ENCODE measurements around the gene DPH1. TPM values are rescaled to one million over a fixed set of nuclear protein-coding genes. Genes with fewer than 3 reads are reported as not detected.

The DPH1 gene
- total and polyA plus RNA-seq, 2 donors from 2014 or later = 23.3 to 49.4 TPM

GRCh38 chr17:1995907-1996799, 33.8 kb upstream of the DPH1 start:
- H3K4me1 ChIP-seq (ENCODE audit: control insufficient read depth in 2 of 3, insufficient read depth in 2 of 3, low read depth in 1 of 3, low read length in 3 of 3) = peaks cover 0 to 30% (median 16%) of the 10 kb centered on the region in 3 donors
- intact Hi-C loops (cut with DNase I) = no loop called here
- H3K27ac ChIP-seq (ENCODE audit: low read depth in 2 of 2, low read length in 2 of 2) = peak overlapping the region in 1 of 2 donors; percentile 25
- TF ChIP-seq, protein P1, sequence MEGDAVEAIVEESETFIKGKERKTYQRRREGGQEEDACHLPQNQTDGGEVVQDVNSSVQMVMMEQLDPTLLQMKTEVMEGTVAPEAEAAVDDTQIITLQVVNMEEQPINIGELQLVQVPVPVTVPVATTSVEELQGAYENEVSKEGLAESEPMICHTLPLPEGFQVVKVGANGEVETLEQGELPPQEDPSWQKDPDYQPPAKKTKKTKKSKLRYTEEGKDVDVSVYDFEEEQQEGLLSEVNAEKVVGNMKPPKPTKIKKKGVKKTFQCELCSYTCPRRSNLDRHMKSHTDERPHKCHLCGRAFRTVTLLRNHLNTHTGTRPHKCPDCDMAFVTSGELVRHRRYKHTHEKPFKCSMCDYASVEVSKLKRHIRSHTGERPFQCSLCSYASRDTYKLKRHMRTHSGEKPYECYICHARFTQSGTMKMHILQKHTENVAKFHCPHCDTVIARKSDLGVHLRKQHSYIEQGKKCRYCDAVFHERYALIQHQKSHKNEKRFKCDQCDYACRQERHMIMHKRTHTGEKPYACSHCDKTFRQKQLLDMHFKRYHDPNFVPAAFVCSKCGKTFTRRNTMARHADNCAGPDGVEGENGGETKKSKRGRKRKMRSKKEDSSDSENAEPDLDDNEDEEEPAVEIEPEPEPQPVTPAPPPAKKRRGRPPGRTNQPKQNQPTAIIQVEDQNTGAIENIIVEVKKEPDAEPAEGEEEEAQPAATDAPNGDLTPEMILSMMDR (IDR thresholded peaks at IDR 0.05; ENCODE audit: borderline replicate concordance, extremely low read depth, insufficient read depth) = no peak
- FAIRE-seq = no peak
- H3K27me3 ChIP-seq (ENCODE audit: control insufficient read depth, insufficient read depth, low read length) = no peaks in the 10 kb centered on the region
- DNase-seq = no peak
- peak overlapping the region in 1 of 3 donors; percentile 59 for H3K4me3 ChIP-seq (ENCODE audit: low read length in 3 of 3)
- peak overlapping the region in 1 of 3 donors; percentile 21 for H3K9ac ChIP-seq (ENCODE audit: low read length in 3 of 3)
- H3K36me3 ChIP-seq (ENCODE audit: control insufficient read depth in 2 of 3, insufficient read depth in 3 of 3, low read length in 3 of 3) = no peaks in the 10 kb centered on the region
- H3K9me3 ChIP-seq (ENCODE audit: control insufficient read depth in 2 of 3, insufficient read depth in 1 of 3, low read length in 3 of 3) = no peaks in the 10 kb centered on the region

GRCh38 chr17:1996800-1997288, 33.1 kb upstream of the DPH1 start:
- Histone ChIP-seq H3K27me3 (ENCODE audit: control insufficient read depth, insufficient read depth, low read length) (no peaks in the 10 kb centered on the region), H3K4me3 (ENCODE audit: low read length in 3 of 3) (peak overlapping the region in 1 of 3 donors; percentile 59), H3K4me1 (ENCODE audit: control insufficient read depth in 2 of 3, insufficient read depth in 2 of 3, low read depth in 1 of 3, low read length in 3 of 3) (peaks cover 0 to 30% (median 16%) of the 10 kb centered on the region in 3 donors), H3K36me3 (ENCODE audit: control insufficient read depth in 2 of 3, insufficient read depth in 3 of 3, low read length in 3 of 3) (no peaks in the 10 kb centered on the region), H3K9me3 (ENCODE audit: control insufficient read depth in 2 of 3, insufficient read depth in 1 of 3, low read length in 3 of 3) (no peaks in the 10 kb centered on the region), H3K27ac (ENCODE audit: low read depth in 2 of 2, low read length in 2 of 2) (peak overlapping the region in 1 of 2 donors; percentile 13), H3K9ac (ENCODE audit: low read length in 3 of 3) (no peak overlapping the region)
- FAIRE-seq = no peak
- TF ChIP-seq, protein P1 (IDR thresholded peaks at IDR 0.05; ENCODE audit: borderline replicate concordance, extremely low read depth, insufficient read depth) = no peak
- no peak for DNase-seq
- intact Hi-C loops (cut with DNase I) = no loop called here

DNA sequence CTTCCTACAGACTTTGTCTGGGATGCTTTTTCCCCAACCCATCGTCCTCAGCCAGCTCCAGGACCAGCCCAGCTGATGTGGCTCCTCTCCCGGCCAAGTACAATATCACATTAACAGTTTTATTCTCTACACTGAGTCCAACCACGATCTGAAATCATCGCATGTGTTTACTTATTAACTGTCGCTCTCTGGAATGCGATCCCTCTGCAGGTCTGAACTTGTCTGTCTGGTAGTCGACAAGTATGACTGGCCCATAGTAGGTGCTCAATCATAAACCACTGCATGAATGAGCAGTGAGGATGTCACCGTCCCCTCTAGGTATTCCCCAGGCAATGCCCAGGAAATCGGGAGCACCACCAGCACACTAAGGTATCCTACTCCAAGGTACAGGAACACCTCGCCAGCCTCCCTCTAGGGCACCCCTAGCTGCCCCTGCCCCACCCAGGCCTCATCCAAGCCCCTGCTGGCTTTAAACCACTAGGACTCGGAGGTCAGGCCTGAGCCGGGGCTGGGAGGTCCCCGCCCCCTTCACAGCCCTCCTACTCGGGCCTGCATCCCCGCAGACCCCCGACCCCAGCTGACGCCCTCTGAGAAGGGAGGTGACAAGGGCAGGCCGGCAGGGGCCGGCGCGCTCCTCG, 32.5 kb upstream of the DPH1 start:
- H3K27ac ChIP-seq (ENCODE audit: low read depth in 2 of 2, low read length in 2 of 2) = peak overlapping the region; percentile 67 to 71
- H3K36me3 ChIP-seq (ENCODE audit: control insufficient read depth in 2 of 3, insufficient read depth in 3 of 3, low read length in 3 of 3) = no peaks in the 10 kb centered on the region
- no peak overlapping the region for H3K9ac ChIP-seq (ENCODE audit: low read length in 3 of 3)
- no peaks in the 10 kb centered on the region for H3K9me3 ChIP-seq (ENCODE audit: control insufficient read depth in 2 of 3, insufficient read depth in 1 of 3, low read length in 3 of 3)
- TF ChIP-seq, protein P1 (IDR thresholded peaks at IDR 0.05; ENCODE audit: borderline replicate concordance, extremely low read depth, insufficient read depth) = no peak
- FAIRE-seq (no peak), DNase-seq (peak in 4 of 5 donors; percentile 49 to 83 (median 68))
- peaks cover 0 to 30% (median 16%) of the 10 kb centered on the region in 3 donors for H3K4me1 ChIP-seq (ENCODE audit: control insufficient read depth in 2 of 3, insufficient read depth in 2 of 3, low read depth in 1 of 3, low read length in 3 of 3)
- H3K4me3 ChIP-seq (ENCODE audit: low read length in 3 of 3) = peak overlapping the region in 1 of 3 donors; percentile 30
- intact Hi-C loops (cut with DNase I) = no loop called here
- no peaks in the 10 kb centered on the region for H3K27me3 ChIP-seq (ENCODE audit: control insufficient read depth, insufficient read depth, low read length)
